ENCODE results near the gene PDIA5. TPM values are rescaled to one million over a fixed set of nuclear protein-coding genes. Genes with fewer than 3 reads are reported as not detected.

The PDIA5 gene
- total RNA-seq, 4 donors from 2014 or later: 3.9 to 13.0 (median 12.0) TPM

GRCh38 chr3:123094516-123095313, 27.9 kb downstream of the PDIA5 start:
- DNase-seq: no peak
- 90 to 93% methylated on average over 9 to 10 of the region's 15 CpGs for WGBS, 2 donors
- TF ChIP-seq POLR2A (IDR thresholded peaks at IDR 0.05): no peak
- TF ChIP-seq, protein P1, sequence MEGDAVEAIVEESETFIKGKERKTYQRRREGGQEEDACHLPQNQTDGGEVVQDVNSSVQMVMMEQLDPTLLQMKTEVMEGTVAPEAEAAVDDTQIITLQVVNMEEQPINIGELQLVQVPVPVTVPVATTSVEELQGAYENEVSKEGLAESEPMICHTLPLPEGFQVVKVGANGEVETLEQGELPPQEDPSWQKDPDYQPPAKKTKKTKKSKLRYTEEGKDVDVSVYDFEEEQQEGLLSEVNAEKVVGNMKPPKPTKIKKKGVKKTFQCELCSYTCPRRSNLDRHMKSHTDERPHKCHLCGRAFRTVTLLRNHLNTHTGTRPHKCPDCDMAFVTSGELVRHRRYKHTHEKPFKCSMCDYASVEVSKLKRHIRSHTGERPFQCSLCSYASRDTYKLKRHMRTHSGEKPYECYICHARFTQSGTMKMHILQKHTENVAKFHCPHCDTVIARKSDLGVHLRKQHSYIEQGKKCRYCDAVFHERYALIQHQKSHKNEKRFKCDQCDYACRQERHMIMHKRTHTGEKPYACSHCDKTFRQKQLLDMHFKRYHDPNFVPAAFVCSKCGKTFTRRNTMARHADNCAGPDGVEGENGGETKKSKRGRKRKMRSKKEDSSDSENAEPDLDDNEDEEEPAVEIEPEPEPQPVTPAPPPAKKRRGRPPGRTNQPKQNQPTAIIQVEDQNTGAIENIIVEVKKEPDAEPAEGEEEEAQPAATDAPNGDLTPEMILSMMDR (IDR thresholded peaks at IDR 0.05): no peak
- H3K27me3 ChIP-seq: no peaks in the 10 kb centered on the region
- no peak overlapping the region for H3K4me3 ChIP-seq
- H3K4me1 ChIP-seq: peaks cover 4 to 56% (median 12%) of the 10 kb centered on the region in 3 donors
- H3K36me3 ChIP-seq: peaks cover 0 to 49% (median 0%) of the 10 kb centered on the region in 3 donors
- no peak overlapping the region for H3K27ac ChIP-seq
- intact Hi-C loops (cut with DNase I): no loop called here
- H3K9me3 ChIP-seq: no peaks in the 10 kb centered on the region

DNA sequence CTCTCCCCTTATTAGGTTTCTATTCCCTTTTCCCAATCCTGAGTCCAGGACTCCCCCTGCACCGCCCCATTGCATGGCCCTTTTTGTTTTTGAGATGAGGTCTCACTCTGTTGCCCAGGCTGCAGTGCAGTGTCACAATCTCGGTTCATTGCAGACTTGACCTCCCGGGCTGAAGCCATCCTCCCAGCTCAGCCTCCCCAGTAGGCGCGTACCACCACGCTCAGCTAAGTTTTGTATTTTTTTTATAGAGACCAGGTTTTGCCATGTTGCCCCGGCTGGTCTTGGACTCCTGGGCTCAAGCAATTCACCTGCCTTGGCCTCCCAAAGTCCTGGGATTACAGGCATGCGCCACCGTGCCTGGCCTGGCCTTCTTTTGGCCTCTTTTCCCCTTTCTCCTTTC, 29.3 kb downstream of the PDIA5 start:
- Histone ChIP-seq H3K9me3 (no peaks in the 10 kb centered on the region), H3K27me3 (no peaks in the 10 kb centered on the region), H3K4me1 (peaks cover 0 to 43% (median 8%) of the 10 kb centered on the region in 3 donors), H3K4me3 (no peak overlapping the region), H3K27ac (peak overlapping the region in 2 of 4 donors; percentile 33 to 49), H3K36me3 (peaks cover 0 to 56% (median 0%) of the 10 kb centered on the region in 3 donors)
- WGBS, 2 donors: 90 to 91% methylated on average over 9 of the region's 9 CpGs
- intact Hi-C loops (cut with DNase I): no loop called here
- TF ChIP-seq POLR2A (IDR thresholded peaks at IDR 0.05): no peak
- TF ChIP-seq, protein P1 (IDR thresholded peaks at IDR 0.05): no peak
- DNase-seq: no peak

GRCh38 chr3:123096731-123097130, 29.9 kb downstream of the PDIA5 start:
- Histone ChIP-seq H3K4me3 (peak overlapping the region in 1 of 4 donors; percentile 1), H3K4me1 (peaks cover 0 to 40% (median 8%) of the 10 kb centered on the region in 3 donors), H3K9me3 (no peaks in the 10 kb centered on the region), H3K36me3 (peaks cover 0 to 51% (median 0%) of the 10 kb centered on the region in 3 donors), H3K27me3 (no peaks in the 10 kb centered on the region), H3K27ac (peak overlapping the region in 3 of 4 donors; percentile 33 to 65 (median 49))
- no peak for DNase-seq
- TF ChIP-seq POLR2A (IDR thresholded peaks at IDR 0.05): no peak
- TF ChIP-seq, protein P1 (IDR thresholded peaks at IDR 0.05): no peak
- intact Hi-C loops (cut with DNase I): no loop called here
- WGBS, 2 donors: 32 to 45% methylated on average over 5 to 11 of the region's 11 CpGs

DNA sequence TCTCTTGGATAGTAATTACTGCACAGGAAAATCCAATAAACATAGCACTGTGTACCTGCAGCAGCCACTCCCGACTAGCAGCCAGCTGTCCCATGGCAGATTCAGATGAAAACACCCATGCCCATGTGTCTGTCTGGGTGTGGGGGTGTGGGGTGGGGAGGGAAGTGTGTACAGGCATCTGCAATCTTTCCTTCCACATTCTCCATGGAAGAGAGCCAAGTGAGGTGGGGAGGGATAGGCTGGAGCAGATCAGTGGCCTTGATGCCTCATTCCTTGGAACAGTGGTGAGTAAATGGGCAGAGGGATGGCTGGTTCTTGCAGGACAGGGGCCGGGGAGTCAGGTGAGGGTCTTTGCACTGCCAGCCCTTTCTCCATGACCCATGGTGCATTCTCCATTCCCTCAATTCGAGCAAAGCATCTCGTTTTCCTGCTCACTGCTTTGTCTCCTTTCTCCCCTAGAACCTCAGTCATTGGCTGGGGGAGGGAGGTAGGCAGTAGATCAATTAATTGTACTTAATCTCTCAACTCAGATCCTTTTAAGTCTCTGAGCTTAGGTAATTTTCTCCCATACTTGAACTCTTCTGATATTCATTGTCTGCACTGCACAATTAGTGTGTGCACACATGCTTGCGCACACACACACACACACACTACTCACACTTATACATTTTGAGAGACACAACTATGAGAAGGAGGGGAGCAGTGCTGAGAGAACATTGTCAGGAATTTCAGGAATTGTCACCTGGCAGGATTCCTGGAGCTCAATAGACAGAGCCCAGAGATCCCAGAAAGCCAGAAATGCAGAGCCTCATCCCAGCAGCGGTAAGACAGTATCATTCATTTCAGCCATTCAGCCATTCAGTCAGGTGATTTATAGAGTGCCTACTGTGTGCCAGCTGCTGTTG, 31.9 kb downstream of the PDIA5 start:
- Histone ChIP-seq H3K27ac (no peak overlapping the region), H3K9me3 (no peaks in the 10 kb centered on the region), H3K4me1 (peaks cover 0 to 40% (median 8%) of the 10 kb centered on the region in 3 donors), H3K27me3 (no peaks in the 10 kb centered on the region), H3K4me3 (no peak overlapping the region), H3K36me3 (peaks cover 0 to 52% (median 0%) of the 10 kb centered on the region in 3 donors)
- DNase-seq: no peak
- TF ChIP-seq POLR2A (IDR thresholded peaks at IDR 0.05): no peak
- TF ChIP-seq, protein P1 (IDR thresholded peaks at IDR 0.05): no peak
- WGBS, 2 donors: 81 to 87% methylated on average over 6 of the region's 6 CpGs
- intact Hi-C loops (cut with DNase I): no loop called here

Data from esophagus squamous epithelium (tissue), 5 donors.